HepG2 (cell line): ENCODE results near the gene EMC10. TPM values are rescaled to one million over a fixed set of nuclear protein-coding genes. Genes with fewer than 3 reads are reported as not detected.

Experiments used
- ATAC-seq: fragments of 200-7000 bp; cut with Tn5 transposase; 3 replicates; pipeline ENCODE4 v1.9.1; 2020; ENCODE audit warnings: mild to moderate bottlenecking, moderate library complexity
- BruUV-seq: library from RNA; stranded (reverse); fragments of 400-500 nt; replicated peaks from 2 replicates; lab custom pipeline; 2021; lab: Mats Ljungman, UMichigan
- CTCF ChIA-PET: fragments of 300-600 bp; formaldehyde crosslinking; extraction: SDS; loops from one replicate; lab custom pipeline; 2021; ENCODE audit warnings: low total read pairs, inconsistent platforms, low intra/inter-chr PET ratio; lab: Yijun Ruan, JAX
- POLR2A ChIA-PET: fragments of 350-600 bp; sonication (Branson Sonifier 250); formaldehyde crosslinking; loops from one replicate; lab custom pipeline; 2020; ENCODE audit warnings: antibody characterized with exemption, inconsistent platforms; lab: Yijun Ruan, JAX
- DNase-seq: peaks from one replicate; pipeline ENCODE4 v3.0.0-alpha.2; 2015; ENCODE audit warnings: low spot score
- FAIRE-seq: peaks from 3 replicates; lab custom pipeline; 2011; peaks lifted over from hg19 to GRCh38; lab: Jason Lieb, UNC
- H2AFZ ChIP-seq: one replicate; pipeline ENCODE4 v1.6.1; 2011; ENCODE audit warnings: low read length, inconsistent platforms
- H3K27ac ChIP-seq: fragments of 300-600 bp; 3 replicates; pipeline ENCODE4 v1.8.0; 2011; ENCODE audit warnings: mixed run types, mild to moderate bottlenecking, mixed read lengths, low read length, inconsistent platforms; ENCODE audit not compliant: insufficient read depth; ENCODE audit errors: extremely low read length
- H3K27me3 ChIP-seq, 2 experiments: fragments of 200-600 bp in 1 of 2; 2 replicates in 1 of 2; 3 replicates in 1 of 2; pipeline versions ENCODE4 v1.6.0 to v1.8.0; 2011; ENCODE audit warnings: low read length in 2 of 2, mild to moderate bottlenecking in 2 of 2, moderate library complexity in 2 of 2, inconsistent platforms in 1 of 2; ENCODE audit not compliant: insufficient read depth in 2 of 2, control insufficient read depth in 1 of 2
- H3K36me3 ChIP-seq, 2 experiments: fragments of 200-600 bp in 1 of 2; replicated peaks in 1 of 2; 2 replicates in 1 of 2; 3 replicates in 1 of 2; pipeline versions ENCODE4 v1.5.1 to v1.8.0; 2011; ENCODE audit warnings: low read length in 2 of 2, inconsistent platforms in 1 of 2; ENCODE audit not compliant: insufficient read depth in 2 of 2, control insufficient read depth in 1 of 2
- H3K4me1 ChIP-seq: 2 replicates; pipeline ENCODE4 v1.5.1; 2012; ENCODE audit warnings: low read length, inconsistent platforms; ENCODE audit not compliant: insufficient read depth
- H3K4me2 ChIP-seq: 2 replicates; pipeline ENCODE4 v1.6.0; 2011; ENCODE audit warnings: low read depth, low read length, inconsistent platforms
- H3K4me3 ChIP-seq, 3 experiments: fragments of 200-600 bp in 1 of 3; sonication (generic), shearing (Covaris generic) in 1 of 3; replicated peaks in 1 of 3; 2 replicates each; pipeline ENCODE4 v1.5.1; 2011 to 2016; ENCODE audit warnings: low read length in 3 of 3, inconsistent platforms in 2 of 3, low read depth in 2 of 3, mild to moderate bottlenecking in 2 of 3, control low read depth in 1 of 3, mixed read lengths in 1 of 3; ENCODE audit not compliant: insufficient read depth in 1 of 3
- H3K79me2 ChIP-seq: one replicate; pipeline ENCODE4 v1.6.1; 2011; ENCODE audit warnings: low read length, inconsistent platforms; ENCODE audit not compliant: insufficient read depth
- H3K9ac ChIP-seq: 2 replicates; pipeline ENCODE4 v1.6.0; 2011; ENCODE audit warnings: mild to moderate bottlenecking, low read depth, low read length, inconsistent platforms; ENCODE audit not compliant: insufficient read depth
- H3K9me3 ChIP-seq: 2 replicates; pipeline ENCODE4 v1.5.1; 2012; ENCODE audit warnings: mild to moderate bottlenecking, low read length
- H4K20me1 ChIP-seq: 2 replicates; pipeline ENCODE4 v1.6.0; 2011; ENCODE audit warnings: inconsistent platforms, mild to moderate bottlenecking, low read length, moderate library complexity; ENCODE audit not compliant: insufficient read depth
- CREBL2 ChIP-seq: sonication (generic); formaldehyde crosslinking; IDR thresholded peaks from 2 replicates; pipeline ENCODE4 v1.8.1; 2023; ENCODE audit warnings: missing genetic modification reagents, mild to moderate bottlenecking, borderline replicate concordance
- E2F1 ChIP-seq: sonication (generic); formaldehyde crosslinking; IDR thresholded peaks from 2 replicates; pipeline ENCODE4 v1.5.0; 2020; ENCODE audit warnings: missing genetic modification reagents
- ETV5 ChIP-seq: IDR thresholded peaks from 2 replicates; pipeline ENCODE4 v1.6.1; 2018; ENCODE audit warnings: missing biosample characterization, missing genetic modification reagents, inconsistent platforms, borderline replicate concordance
- FOXC1 ChIP-seq: sonication (generic); formaldehyde crosslinking; IDR thresholded peaks from 2 replicates; pipeline ENCODE4 v1.8.0; 2022; ENCODE audit warnings: mild to moderate bottlenecking, missing genetic modification reagents, borderline replicate concordance
- HBP1 ChIP-seq: IDR thresholded peaks from 2 replicates; pipeline ENCODE4 v1.6.1; 2016; ENCODE audit warnings: low read depth, control low read depth
- HNRNPK ChIP-seq: fragments of 200-400 bp; formaldehyde crosslinking; IDR thresholded peaks from 2 replicates; pipeline ENCODE4 v1.6.1; 2018; ENCODE audit warnings: low read length, low read depth, moderate library complexity, mild to moderate bottlenecking; ENCODE audit not compliant: poor library complexity, severe bottlenecking
- LCORL ChIP-seq, 2 experiments: fragments of 450-650 bp in 1 of 2; sonication (generic) in 1 of 2; formaldehyde crosslinking in 1 of 2; IDR thresholded peaks; 2 replicates each; pipeline versions ENCODE4 v1.5.0 to v1.6.1; 2017 to 2020; ENCODE audit warnings: antibody characterized with exemption in 1 of 2, missing genetic modification reagents in 1 of 2
- NR0B2 ChIP-seq: sonication (generic); formaldehyde crosslinking; IDR thresholded peaks from 2 replicates; pipeline ENCODE4 v1.4.0; 2020; ENCODE audit warnings: mild to moderate bottlenecking, missing genetic modification reagents
- PBX2 ChIP-seq: IDR thresholded peaks from 2 replicates; pipeline ENCODE4 v1.6.1; 2016; ENCODE audit warnings: control low read depth
- REL ChIP-seq: sonication (generic); formaldehyde crosslinking; conservative IDR thresholded peaks from 2 replicates; pipeline ENCODE4 v1.8.0; 2022; ENCODE audit warnings: mild to moderate bottlenecking, missing genetic modification reagents, moderate library complexity
- REPIN1 ChIP-seq: sonication (generic); formaldehyde crosslinking; IDR thresholded peaks from 2 replicates; pipeline ENCODE4 v1.8.0; 2022; ENCODE audit warnings: missing genetic modification reagents, low read depth, mild to moderate bottlenecking, borderline replicate concordance
- REXO4 ChIP-seq: sonication (generic); formaldehyde crosslinking; IDR thresholded peaks from 2 replicates; pipeline ENCODE4 v1.8.0; 2022; ENCODE audit warnings: missing genetic modification reagents, mild to moderate bottlenecking, borderline replicate concordance
- SAP130 ChIP-seq: IDR thresholded peaks from 2 replicates; pipeline ENCODE4 v1.6.1; 2016; ENCODE audit warnings: low read depth
- SCMH1 ChIP-seq: sonication (generic); formaldehyde crosslinking; IDR thresholded peaks from 2 replicates; pipeline ENCODE4 v1.9.0; 2021; ENCODE audit warnings: missing genetic modification reagents, mild to moderate bottlenecking, borderline replicate concordance
- SMC3 ChIP-seq: IDR thresholded peaks from 2 replicates; pipeline ENCODE4 v1.6.1; 2011; ENCODE audit warnings: low read length, improper control_type of control experiment
- ZMYM2 ChIP-seq: sonication (generic); formaldehyde crosslinking; IDR thresholded peaks from 2 replicates; pipeline ENCODE4 v1.8.0; 2022; ENCODE audit warnings: mild to moderate bottlenecking, missing genetic modification reagents
- ZNF101 ChIP-seq: sonication (generic); formaldehyde crosslinking; IDR thresholded peaks from 2 replicates; pipeline ENCODE4 v1.4.0; 2020; ENCODE audit warnings: mild to moderate bottlenecking, low read depth, missing genetic modification reagents, borderline replicate concordance
- ZNF317 ChIP-seq: sonication (generic); formaldehyde crosslinking; IDR thresholded peaks from 2 replicates; pipeline ENCODE4 v1.5.0; 2020; ENCODE audit warnings: mild to moderate bottlenecking, missing genetic modification reagents
- ZNF44 ChIP-seq: sonication (generic); formaldehyde crosslinking; IDR thresholded peaks from 2 replicates; pipeline ENCODE4 v1.5.1; 2020; ENCODE audit warnings: mild to moderate bottlenecking, missing genetic modification reagents
- ZNF746 ChIP-seq: sonication (generic); formaldehyde crosslinking; IDR thresholded peaks from 2 replicates; pipeline ENCODE4 v1.8.0; 2022; ENCODE audit warnings: mild to moderate bottlenecking, missing genetic modification reagents
- WGBS: methylation state at CpG from one replicate; pipeline ENCODE4 v1.1.6; 2017; ENCODE audit warnings: low lambda C conversion rate; 5-methylcytosine and 5-hydroxymethylcytosine counted together
- in situ Hi-C: cut with HindIII; loops from 2 replicates; pipeline ENCODE4 v1.10.0; 2017; ENCODE audit warnings: low pct_unique_long_range_greater_than_20kb; ENCODE audit not compliant: extremely low pct_ligation_motif_present
- intact Hi-C: fragments of 100-400 bp; cut with micrococcal nuclease; formaldehyde crosslinking; loops from one replicate; pipeline ENCODE4 v1.10.0; 2022; ENCODE audit not compliant: unreplicated experiment
- polyA plus RNA-seq, 8 experiments: library from polyadenylated mRNA; depleted of rRNA in 3 of 8; stranded (reverse) in 7 of 8; unstranded in 1 of 8; fragments of >200 nt; fragmentation: Illumina TruSeq in 4 of 8; extraction: Trizol in 4 of 8; gene quantifications; 2 replicates each; pipeline versions ENCODE4 v1.2.1 to v1.2.3, GENCODE V29; 2011 to 2016; ENCODE audit warnings: low read depth in 4 of 8, missing spikeins in 1 of 8, mixed read lengths in 1 of 8; ENCODE audit not compliant: insufficient read depth in 1 of 8
- total RNA-seq, 5 experiments: library from RNA; depleted of rRNA; stranded (reverse); fragments of >200 nt; fragmentation: Illumina TruSeq; extraction: Trizol; gene quantifications; 2 replicates each; pipeline ENCODE4 v1.2.3, GENCODE V29; 2016; ENCODE audit warnings: low read depth in 1 of 5

Gene EMC10
- total and polyA plus RNA-seq, 2 of the 13 experiments (the other 11 are each of a cell fraction or from before 2014, with no cell fraction given) = not detected

- no TSS peak for BruUV-seq
- Histone ChIP-seq H4K20me1 (no peaks in the 10 kb centered on the region), H3K27me3 (peaks cover 0 to 7% of the 10 kb centered on the region in 2 experiments; a peak in 2 of 5 replicates), H3K36me3 (no peaks in the 10 kb centered on the region), H3K79me2 (no peaks in the 10 kb centered on the region), H3K4me2 (peak overlapping the region; percentile 29), H3K9ac (no peak overlapping the region), H3K9me3 (no peaks in the 10 kb centered on the region), H3K4me1 (peaks cover 36% of the 10 kb centered on the region), H3K27ac (no peak overlapping the region), H3K4me3 (no peak overlapping the region), H2AFZ (no peak overlapping the region)
- 4% methylated on average over 7 of the region's 13 CpGs for WGBS
- ChIA-PET CTCF (interaction anchor here (1.6 to 3.4 kb wide), 2 partner anchors 19 to 92 kb away, joined by 9 to 16 read pairs; no protein-coding TSS in a partner anchor), POLR2A (interaction anchor here (1.0 to 1.5 kb wide), 2 partner anchors 84 to 103 kb away, joined by 3 to 7 read pairs; partner anchors contain the start of gene NR1H2)
- DNase-seq (peak; percentile 91), ATAC-seq (peak; percentile 79), FAIRE-seq (peak; percentile 64)
- in situ Hi-C loops (loop anchor here (10.0 kb wide), 1 partner anchor 85 kb away; the partner anchor contains the start of gene NR1H2), intact Hi-C loops (loop anchor here (1.0 kb wide), 1 partner anchor 92 kb away; no protein-coding TSS in a partner anchor)
- TF ChIP-seq ZNF44 (CRISPR knock-in tag) (no peak), REXO4 (CRISPR knock-in tag) (no peak), PBX2 (CRISPR knock-in tag) (no peak), SCMH1 (CRISPR knock-in tag) (no peak), LCORL (IDR thresholded peaks at IDR 0.05) (no peak), LCORL (CRISPR knock-in tag; IDR thresholded peaks at IDR 0.05) (peak; percentile 87), SMC3 (peak; percentile 52; the same call in 1 of the 2 replicates), REL (no peak), E2F1 (CRISPR knock-in tag) (no peak), SAP130 (CRISPR knock-in tag) (peak; percentile 60), CREBL2 (CRISPR knock-in tag) (no peak), NR0B2 (no peak), ZNF317 (no peak), HBP1 (CRISPR knock-in tag) (no peak), ZNF746 (no peak), ZNF101 (CRISPR knock-in tag) (no peak), FOXC1 (CRISPR knock-in tag) (no peak), HNRNPK (no peak), ETV5 (0 out of 2 replicates have a peak, but pooled peaks have one; percentile 26), ZMYM2 (CRISPR knock-in tag) (no peak), REPIN1 (CRISPR knock-in tag) (no peak)
Observed at GRCh38 chr19:50460161-50460765, 16.0 kb upstream of the EMC10 start.
